GM12892 (cell line): Measurements from ENCODE around the gene SLC38A10.

Experiments used
- DNase-seq: peaks from one replicate; pipeline ENCODE4 v3.0.0; 2011; ENCODE audit not compliant: insufficient read length
- FAIRE-seq: peaks from 2 replicates; lab custom pipeline; 2011; peaks lifted over from hg19 to GRCh38; lab: Jason Lieb, UNC
- POLR2A ChIP-seq: IDR thresholded peaks from 2 replicates; pipeline ENCODE4 v1.6.1; 2011; ENCODE audit warnings: low read depth, low read length, control low read depth
- POLR2AphosphoS5 ChIP-seq: IDR thresholded peaks from 2 replicates; pipeline ENCODE4 v1.6.1; 2011; ENCODE audit warnings: low read depth, low read length, control low read depth
- TAF1 ChIP-seq: IDR thresholded peaks from 2 replicates; pipeline ENCODE4 v1.6.1; 2011; ENCODE audit warnings: low read depth, mild to moderate bottlenecking, control low read depth, low read length, borderline replicate concordance

Gene SLC38A10

DNA sequence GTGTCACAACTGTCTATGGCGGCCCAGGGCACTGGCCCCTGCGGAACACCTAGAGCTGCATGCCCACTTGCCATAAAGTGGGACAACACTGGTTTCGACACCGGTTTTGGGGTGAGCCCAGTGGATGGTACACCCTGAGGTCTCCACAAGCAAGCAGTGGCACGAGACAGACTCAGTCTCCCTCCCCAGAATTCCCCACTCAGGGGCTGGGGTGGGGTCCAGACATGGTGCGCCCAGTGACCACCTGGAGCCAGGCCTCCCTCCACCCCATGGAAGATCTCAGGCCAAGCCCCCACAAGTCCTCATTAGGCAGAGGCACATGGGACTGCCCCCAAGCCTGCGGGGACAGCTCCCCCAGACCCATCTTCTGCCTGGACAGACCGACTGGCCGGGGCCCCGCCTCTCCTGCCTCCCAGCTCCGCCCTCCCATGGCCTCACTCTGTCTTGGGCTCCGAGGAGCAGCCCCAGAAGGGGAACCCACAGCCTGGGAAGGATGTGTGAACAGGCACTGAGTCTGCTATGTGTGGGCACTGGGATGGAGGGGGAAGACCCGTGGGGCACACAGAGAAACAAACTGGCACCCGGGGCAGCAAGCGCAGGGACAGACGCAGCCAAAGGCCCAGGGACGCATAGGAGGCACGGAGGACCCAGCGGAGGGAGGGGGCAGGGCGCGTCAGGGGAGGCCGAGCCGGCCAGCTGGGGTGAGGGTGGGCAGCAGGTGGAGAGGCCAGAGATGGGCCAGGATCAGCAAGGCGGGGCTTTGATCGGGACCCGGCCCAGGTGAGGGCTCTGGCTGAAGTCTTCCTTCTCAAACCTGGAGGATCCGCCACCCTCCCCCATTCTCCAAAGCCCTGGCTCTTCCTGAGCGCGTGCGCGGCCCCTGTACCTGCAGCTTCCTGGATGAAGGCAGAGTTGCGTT lies 59.0 kb downstream of the SLC38A10 start:
- no peak for DNase-seq
- TF ChIP-seq POLR2AphosphoS5, result no peak
- no peak for TF ChIP-seq TAF1
- TF ChIP-seq POLR2A, result no peak
- no peak for FAIRE-seq

DNA sequence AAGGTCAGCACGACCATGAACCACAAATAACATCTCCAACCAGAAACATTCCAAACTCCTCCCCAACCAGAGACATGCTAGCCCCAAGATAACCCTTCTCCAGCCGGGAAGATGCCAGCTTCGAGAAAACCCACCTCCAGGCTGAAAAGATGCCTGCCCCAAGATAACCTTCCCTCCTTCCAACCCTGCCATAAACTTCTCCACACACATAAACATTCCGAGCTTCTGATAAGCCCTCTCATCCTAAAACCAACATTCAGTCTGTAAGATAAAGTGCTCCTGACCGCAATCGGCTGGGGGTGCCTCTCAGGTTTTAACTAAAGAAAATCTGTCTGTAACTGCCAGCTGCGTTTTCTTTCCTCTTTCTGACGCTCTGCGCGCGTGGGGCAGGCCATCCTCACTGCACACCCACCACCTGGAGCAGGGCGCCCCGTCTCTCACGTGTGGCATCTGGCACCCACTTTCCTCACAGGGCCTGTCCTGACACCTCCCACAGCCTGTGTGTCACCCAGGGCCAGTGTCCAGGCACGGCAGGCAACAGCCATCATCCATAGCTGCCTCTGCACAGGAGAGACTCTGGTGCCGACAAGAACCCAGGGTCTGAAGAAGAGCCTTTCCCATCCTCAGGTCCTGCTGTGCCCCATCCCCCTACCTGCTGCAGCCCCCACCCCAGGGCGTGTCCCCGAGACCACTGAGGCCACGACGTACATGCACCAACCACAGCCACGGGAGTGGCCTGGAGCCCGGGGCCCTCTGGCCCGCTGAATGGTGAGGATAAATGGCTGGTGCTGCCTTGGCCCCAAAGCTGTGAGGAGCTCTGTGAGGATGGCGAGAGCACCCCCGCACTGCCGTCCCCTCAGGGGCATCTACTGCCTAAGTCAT lies 59.9 kb downstream of the SLC38A10 start:
- no peak for DNase-seq
- no peak for FAIRE-seq

GRCh38 chr17:81234506-81234855 lies 60.6 kb downstream of the SLC38A10 start:
- DNase-seq (no peak), FAIRE-seq (no peak)
- TF ChIP-seq TAF1 (no peak), POLR2AphosphoS5 (no peak), POLR2A (no peak)

More for the DNA sequence above, 59.9 kb downstream of the SLC38A10 start:
- TF ChIP-seq POLR2AphosphoS5 (no peak), POLR2A (no peak), TAF1 (no peak)

DNA sequence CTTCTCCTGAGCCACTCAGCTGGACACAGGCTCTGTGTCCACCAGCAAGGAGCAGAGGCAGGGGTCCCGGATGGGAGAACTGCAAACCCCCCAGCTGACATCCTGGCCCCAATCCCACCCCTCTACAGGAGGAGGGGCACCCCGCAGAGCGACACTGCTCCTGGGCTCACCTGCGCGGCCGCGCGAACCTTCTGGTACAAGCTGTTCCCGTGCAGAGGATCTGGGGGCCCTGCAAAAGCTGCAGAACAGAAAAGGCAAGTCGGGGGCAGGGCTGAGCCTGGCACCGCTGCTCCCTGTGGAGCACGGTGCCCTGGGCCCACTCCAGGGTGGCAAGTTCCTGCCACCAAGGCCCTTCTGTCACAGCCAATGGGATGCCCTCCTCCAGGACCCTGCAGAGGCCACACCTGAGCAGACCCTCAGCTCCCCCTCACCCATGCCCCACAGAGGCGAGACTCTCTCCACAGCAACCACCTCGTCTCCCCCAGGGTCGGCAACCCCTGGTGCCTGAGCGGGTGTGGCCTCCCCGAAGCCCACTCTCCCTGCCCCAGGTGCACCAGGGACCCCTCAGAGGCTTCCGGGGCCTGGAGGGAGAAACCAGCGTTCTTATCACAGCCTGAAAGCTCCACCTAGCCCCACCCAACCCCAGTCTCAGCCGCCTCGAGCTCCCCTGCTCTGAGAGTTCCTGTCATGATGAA lies 61.1 kb downstream of the SLC38A10 start:
- TF ChIP-seq POLR2AphosphoS5 (no peak), TAF1 (no peak), POLR2A (no peak)
- DNase-seq, result no peak
- no peak for FAIRE-seq

GRCh38 chr17:81233316-81233715 lies 61.8 kb downstream of the SLC38A10 start:
- no peak for TF ChIP-seq POLR2A
- no peak for TF ChIP-seq TAF1
- TF ChIP-seq POLR2AphosphoS5, result no peak
- DNase-seq (no peak), FAIRE-seq (no peak)

GRCh38 chr17:81232616-81233241 lies 62.4 kb downstream of the SLC38A10 start:
- TF ChIP-seq POLR2A (no peak), TAF1 (no peak), POLR2AphosphoS5 (no peak)
- FAIRE-seq, result no peak
- no peak for DNase-seq

- no peak for FAIRE-seq
Measured at GRCh38 chr17:81231766-81232581, 63.1 kb downstream of the SLC38A10 start.

GRCh38 chr17:81231121-81231645 lies 63.9 kb downstream of the SLC38A10 start:
- DNase-seq (no peak), FAIRE-seq (no peak)
- TF ChIP-seq POLR2A (no peak), POLR2AphosphoS5 (no peak), TAF1 (no peak)

More at GRCh38 chr17:81231766-81232581, 63.1 kb downstream of the SLC38A10 start:
- TF ChIP-seq POLR2AphosphoS5 (no peak), TAF1 (no peak), POLR2A (no peak)
- no peak for DNase-seq

GRCh38 chr17:81230043-81230820 lies 64.9 kb downstream of the SLC38A10 start:
- DNase-seq, result peak; percentile 58
- no peak for FAIRE-seq
- no peak for TF ChIP-seq TAF1
- no peak for TF ChIP-seq POLR2AphosphoS5
- TF ChIP-seq POLR2A, result no peak

GRCh38 chr17:81229666-81229920 lies 65.5 kb downstream of the SLC38A10 start:
- FAIRE-seq (no peak), DNase-seq (no peak)
- no peak for TF ChIP-seq TAF1
- TF ChIP-seq POLR2AphosphoS5, result no peak
- TF ChIP-seq POLR2A, result no peak
